Lower lobe of right lung (tissue), 2 donors: ENCODE data around the gene DNAJA1. TPM values are rescaled to one million over a fixed set of nuclear protein-coding genes. Genes with fewer than 3 reads are reported as not detected.

Source experiments
- ATAC-seq, 2 donors: fragments of 200-7000 bp; cut with Tn5 transposase; one replicate each; pipeline ENCODE4 v1.9.1; 2020 to 2022; ENCODE audit warnings: mild to moderate bottlenecking in 2 of 2, moderate library complexity in 2 of 2
- DNase-seq: peaks from one replicate; pipeline ENCODE4 v3.0.0-alpha.2; 2020
- H3K27ac ChIP-seq: fragments of 200-600 bp; one replicate; pipeline ENCODE4 v1.8.0; 2022
- H3K27me3 ChIP-seq: fragments of 200-600 bp; one replicate; pipeline ENCODE4 v1.8.0; 2022; ENCODE audit warnings: low read depth
- H3K36me3 ChIP-seq: fragments of 200-600 bp; one replicate; pipeline ENCODE4 v1.8.0; 2022; ENCODE audit warnings: mild to moderate bottlenecking
- H3K4me1 ChIP-seq: fragments of 200-600 bp; one replicate; pipeline ENCODE4 v1.8.0; 2022
- H3K4me3 ChIP-seq: fragments of 200-600 bp; one replicate; pipeline ENCODE4 v1.8.0; 2022; ENCODE audit warnings: mild to moderate bottlenecking
- H3K9me3 ChIP-seq: fragments of 200-600 bp; one replicate; pipeline ENCODE4 v1.8.0; 2022
- intact Hi-C: fragments of 100-400 bp; cut with DNase I; formaldehyde crosslinking; loops from one replicate; pipeline ENCODE4 v1.11.0; 2022
- total RNA-seq: library from RNA; stranded (reverse); fragmentation: NEBNext Ultra II Directional; extraction: Animal tissue kit (Norgen Biotek cat#: 25700); gene quantifications from one replicate; pipeline ENCODE4 v1.2.1, GENCODE V29; 2021
- TF ChIP-seq, protein P1 (sequence below): fragments of 200-600 bp; IDR thresholded peaks from one replicate; pipeline ENCODE4 v1.8.0; 2022; ENCODE audit warnings: antibody characterized with exemption, mild to moderate bottlenecking
- donor health status: DM: no; HTN: yes; CAD: no; lungs with severe emphysema.

Gene DNAJA1
- total RNA-seq, 1 donor from 2014 or later, result 155 TPM

DNA sequence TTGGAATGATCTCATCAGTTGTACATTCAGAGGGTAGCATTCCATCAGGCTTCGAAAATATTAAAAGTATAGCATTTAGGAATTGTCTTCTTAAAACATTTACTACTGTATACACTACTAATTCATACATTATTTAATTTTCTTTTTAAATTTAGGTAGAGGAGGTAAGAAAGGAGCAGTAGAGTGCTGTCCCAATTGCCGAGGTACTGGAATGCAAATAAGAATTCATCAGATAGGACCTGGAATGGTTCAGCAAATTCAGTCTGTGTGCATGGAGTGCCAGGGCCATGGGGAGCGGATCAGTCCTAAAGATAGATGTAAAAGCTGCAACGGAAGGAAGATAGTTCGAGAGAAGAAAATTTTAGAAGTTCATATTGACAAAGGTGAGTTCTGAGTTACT, 5.2 kb downstream of the DNAJA1 start:
- intact Hi-C loops, result no loop called here
- H3K36me3 ChIP-seq, result peaks cover 91% of the 10 kb centered on the region
- no peak for ATAC-seq
- DNase-seq, result no peak
- H3K9me3 ChIP-seq, result no peaks in the 10 kb centered on the region
- TF ChIP-seq, protein P1, sequence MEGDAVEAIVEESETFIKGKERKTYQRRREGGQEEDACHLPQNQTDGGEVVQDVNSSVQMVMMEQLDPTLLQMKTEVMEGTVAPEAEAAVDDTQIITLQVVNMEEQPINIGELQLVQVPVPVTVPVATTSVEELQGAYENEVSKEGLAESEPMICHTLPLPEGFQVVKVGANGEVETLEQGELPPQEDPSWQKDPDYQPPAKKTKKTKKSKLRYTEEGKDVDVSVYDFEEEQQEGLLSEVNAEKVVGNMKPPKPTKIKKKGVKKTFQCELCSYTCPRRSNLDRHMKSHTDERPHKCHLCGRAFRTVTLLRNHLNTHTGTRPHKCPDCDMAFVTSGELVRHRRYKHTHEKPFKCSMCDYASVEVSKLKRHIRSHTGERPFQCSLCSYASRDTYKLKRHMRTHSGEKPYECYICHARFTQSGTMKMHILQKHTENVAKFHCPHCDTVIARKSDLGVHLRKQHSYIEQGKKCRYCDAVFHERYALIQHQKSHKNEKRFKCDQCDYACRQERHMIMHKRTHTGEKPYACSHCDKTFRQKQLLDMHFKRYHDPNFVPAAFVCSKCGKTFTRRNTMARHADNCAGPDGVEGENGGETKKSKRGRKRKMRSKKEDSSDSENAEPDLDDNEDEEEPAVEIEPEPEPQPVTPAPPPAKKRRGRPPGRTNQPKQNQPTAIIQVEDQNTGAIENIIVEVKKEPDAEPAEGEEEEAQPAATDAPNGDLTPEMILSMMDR, result no peak
- no peaks in the 10 kb centered on the region for H3K27me3 ChIP-seq
- peaks cover 62% of the 10 kb centered on the region for H3K4me1 ChIP-seq
- no peak overlapping the region for H3K4me3 ChIP-seq
- no peak overlapping the region for H3K27ac ChIP-seq

DNA sequence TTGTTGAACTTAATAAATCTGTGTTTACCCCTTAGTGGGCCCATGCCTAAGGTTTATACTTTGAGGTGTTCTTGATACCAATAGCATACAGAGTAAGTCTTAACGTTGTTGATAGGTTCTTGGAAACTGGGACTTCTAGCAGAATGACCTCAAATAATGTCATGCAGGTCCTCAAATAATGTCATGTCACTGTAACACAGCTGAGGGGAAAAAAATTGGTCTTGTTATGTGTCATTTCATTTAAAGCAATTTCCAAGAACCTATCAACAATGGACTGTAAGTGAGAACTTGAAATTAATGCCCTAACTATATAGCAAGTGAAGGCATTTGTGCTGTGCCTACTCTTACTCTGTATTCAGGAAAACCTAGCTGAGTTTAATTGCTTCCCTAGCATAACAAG, 7.2 kb downstream of the DNAJA1 start:
- H3K9me3 ChIP-seq, result no peaks in the 10 kb centered on the region
- no peak overlapping the region for H3K4me3 ChIP-seq
- DNase-seq (no peak), ATAC-seq (no peak)
- H3K36me3 ChIP-seq, result peaks cover 100% of the 10 kb centered on the region
- H3K27me3 ChIP-seq, result no peaks in the 10 kb centered on the region
- no peak overlapping the region for H3K27ac ChIP-seq
- TF ChIP-seq, protein P1, result no peak
- intact Hi-C loops, result no loop called here
- H3K4me1 ChIP-seq, result peaks cover 49% of the 10 kb centered on the region

DNA sequence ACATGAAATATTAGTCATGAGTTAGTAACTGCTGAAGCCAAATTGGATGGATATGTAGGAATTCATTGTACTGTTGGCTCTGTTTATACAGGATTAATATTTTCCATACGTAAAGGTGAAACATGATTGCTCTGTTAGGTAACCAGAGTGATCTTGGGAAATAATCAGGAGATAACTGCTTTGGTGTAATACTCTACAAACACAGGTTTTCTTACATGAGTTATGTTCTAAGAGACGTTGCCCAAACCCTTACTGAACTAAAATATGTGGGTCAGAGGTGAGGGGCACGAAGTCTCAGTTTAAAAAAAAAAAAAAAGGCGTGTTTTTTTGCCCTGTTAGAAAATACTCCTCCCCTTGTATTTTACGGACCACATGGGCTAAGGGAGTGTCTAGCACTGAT, 7.8 kb downstream of the DNAJA1 start:
- ATAC-seq (no peak), DNase-seq (no peak)
- no peak overlapping the region for H3K4me3 ChIP-seq
- TF ChIP-seq, protein P1, result no peak
- no peaks in the 10 kb centered on the region for H3K27me3 ChIP-seq
- no peak overlapping the region for H3K27ac ChIP-seq
- peaks cover 100% of the 10 kb centered on the region for H3K36me3 ChIP-seq
- intact Hi-C loops, result no loop called here
- no peaks in the 10 kb centered on the region for H3K9me3 ChIP-seq
- peaks cover 44% of the 10 kb centered on the region for H3K4me1 ChIP-seq

DNA sequence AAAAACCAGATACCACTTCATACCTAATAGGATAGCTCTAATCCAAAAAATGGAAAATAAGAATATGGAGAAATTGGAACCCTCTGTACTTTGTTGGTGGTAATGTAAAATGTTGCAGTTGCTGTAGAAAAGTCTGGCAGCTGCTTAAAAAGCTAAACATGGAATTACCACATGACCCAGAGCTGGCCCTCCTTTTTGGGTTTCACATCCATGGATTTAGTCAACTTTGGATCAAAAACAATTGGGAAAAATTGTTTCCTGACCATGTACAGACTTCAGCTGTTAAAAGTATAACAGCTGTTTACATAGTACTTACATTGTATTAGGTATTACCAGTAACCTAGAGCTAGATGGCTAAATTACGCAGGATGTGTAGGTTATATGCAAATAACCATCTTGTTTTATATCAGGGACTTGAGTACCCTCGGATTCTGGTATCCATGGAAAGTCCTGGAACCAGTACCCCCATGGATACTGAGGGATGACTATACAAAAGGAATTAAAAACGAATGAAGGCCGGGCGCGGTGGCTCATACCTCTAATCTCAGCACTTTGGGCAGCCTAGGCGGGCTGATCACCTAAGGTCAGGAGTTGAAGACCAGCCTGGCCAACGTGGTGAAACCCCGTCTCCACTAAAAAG, 15.8 kb downstream of the DNAJA1 start:
- H3K27ac ChIP-seq, result no peak overlapping the region
- no peak for ATAC-seq
- intact Hi-C loops, result no loop called here
- TF ChIP-seq, protein P1, result no peak
- H3K9me3 ChIP-seq, result no peaks in the 10 kb centered on the region
- H3K36me3 ChIP-seq, result peaks cover 61% of the 10 kb centered on the region
- no peaks in the 10 kb centered on the region for H3K27me3 ChIP-seq
- no peak for DNase-seq
- H3K4me3 ChIP-seq, result no peak overlapping the region
- peaks cover 12% of the 10 kb centered on the region for H3K4me1 ChIP-seq

DNA sequence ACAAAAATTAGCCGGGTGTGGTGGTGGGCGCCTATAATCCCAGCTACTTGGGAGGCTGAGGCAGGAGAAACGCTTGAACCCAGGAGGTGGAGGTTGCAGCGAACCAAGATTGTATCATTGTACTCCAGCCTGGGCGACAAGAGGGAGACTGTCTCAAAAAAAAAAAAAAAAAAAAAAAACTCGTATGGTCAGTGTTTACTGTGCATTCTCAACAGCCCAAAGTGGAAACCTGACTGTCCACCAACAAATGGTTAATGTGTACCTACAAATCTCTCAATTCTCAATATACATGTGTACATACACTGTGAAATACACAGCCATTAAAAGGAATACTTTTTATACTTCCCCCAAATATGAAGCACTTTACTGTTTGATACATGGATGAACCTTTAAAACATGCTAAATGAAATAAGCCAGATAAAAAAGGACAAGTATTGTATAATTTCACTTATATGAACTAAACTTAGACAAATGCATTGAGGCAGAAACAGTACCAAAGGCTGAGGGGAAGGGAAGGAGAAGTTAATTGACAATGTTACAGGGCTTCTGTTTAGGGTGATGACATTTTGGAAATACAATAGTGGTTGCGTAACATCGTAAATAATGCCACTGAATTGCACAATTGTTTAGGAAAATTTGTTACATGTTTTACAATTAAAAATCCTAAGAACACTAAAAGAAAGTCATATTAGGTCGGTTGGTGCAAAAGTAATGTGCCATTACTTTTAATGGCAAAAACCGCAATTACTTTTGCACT, 16.5 kb downstream of the DNAJA1 start:
- H3K4me1 ChIP-seq, result peaks cover 12% of the 10 kb centered on the region
- H3K36me3 ChIP-seq, result peaks cover 61% of the 10 kb centered on the region
- no peak overlapping the region for H3K4me3 ChIP-seq
- DNase-seq (no peak), ATAC-seq (no peak)
- no peaks in the 10 kb centered on the region for H3K9me3 ChIP-seq
- TF ChIP-seq, protein P1, result no peak
- intact Hi-C loops, result no loop called here
- no peak overlapping the region for H3K27ac ChIP-seq
- no peaks in the 10 kb centered on the region for H3K27me3 ChIP-seq
